NCI-H226 (cell line): ENCODE data around the gene KLF16.
"Not testable (repeated sequence)": the region's sequence is repeated elsewhere in the genome, so short reads cannot be mapped to it uniquely, and the experiment has no call there.

Experiments
- DNase-seq: peaks from one replicate; pipeline ENCODE4 v3.0.0-alpha.2; 2015

KLF16 gene

DNA sequence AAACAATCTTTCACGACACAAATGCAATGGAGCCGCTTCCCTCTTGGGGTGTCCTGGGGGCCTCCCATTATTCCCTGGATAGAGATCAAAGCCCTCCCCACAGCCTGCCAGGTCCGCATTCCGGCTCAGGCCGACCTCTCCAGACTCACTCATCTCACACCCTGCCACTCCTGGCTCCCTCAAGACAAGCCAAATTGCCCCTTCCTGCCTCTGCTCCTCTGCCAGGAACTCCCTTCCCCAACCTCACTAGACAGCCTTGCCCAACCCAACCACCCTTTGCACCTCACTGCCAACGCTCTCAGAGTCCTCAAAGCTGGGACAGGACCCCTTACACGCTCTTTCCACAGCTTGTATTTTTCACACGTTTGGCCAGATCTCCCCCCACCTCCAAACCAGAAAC is 20.4 kb upstream of the KLF16 start:
- no peak for DNase-seq

DNA sequence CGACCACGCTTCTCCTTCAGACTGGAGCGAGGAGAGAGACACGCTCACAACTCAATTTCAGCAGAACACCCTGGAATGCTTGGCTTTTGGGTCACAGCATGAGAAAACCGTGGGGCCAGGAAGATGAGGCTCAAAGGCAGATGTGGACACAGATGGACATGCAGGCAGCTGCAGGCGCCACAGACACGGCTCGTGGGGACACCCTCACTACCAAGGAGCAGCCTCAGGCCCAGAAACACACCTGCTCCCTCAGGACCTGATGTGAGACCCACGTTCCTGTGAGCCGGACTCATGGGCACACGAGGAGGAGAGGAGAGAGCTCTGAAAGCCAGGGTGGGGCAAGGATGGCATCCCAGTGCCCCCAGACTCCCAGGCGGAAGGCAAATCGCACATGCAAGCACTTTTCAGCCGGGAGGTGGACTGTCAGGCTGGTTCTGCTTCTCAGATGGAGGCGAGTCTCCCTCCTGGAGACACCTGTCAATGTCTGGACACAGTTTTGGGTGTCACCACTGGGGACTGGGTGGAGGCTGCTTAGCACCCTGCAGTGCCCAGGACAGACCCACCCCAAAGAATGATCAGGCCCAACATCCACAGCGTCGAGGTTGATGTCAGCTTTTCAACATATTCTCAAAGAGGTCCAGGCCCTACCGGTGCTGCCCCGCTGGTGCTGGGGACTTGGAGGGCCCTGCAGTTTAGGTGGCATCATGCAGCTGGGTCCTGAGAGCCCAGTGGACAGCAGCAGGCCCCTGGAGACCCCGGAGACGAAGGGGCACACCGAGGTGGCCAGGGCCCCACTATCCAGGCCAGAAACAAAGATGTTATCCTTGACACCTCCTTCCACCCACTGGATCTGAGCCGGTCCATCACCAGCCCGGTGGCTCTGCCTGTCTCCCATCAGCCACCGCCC is 19.7 kb upstream of the KLF16 start:
- no peak for DNase-seq

DNA sequence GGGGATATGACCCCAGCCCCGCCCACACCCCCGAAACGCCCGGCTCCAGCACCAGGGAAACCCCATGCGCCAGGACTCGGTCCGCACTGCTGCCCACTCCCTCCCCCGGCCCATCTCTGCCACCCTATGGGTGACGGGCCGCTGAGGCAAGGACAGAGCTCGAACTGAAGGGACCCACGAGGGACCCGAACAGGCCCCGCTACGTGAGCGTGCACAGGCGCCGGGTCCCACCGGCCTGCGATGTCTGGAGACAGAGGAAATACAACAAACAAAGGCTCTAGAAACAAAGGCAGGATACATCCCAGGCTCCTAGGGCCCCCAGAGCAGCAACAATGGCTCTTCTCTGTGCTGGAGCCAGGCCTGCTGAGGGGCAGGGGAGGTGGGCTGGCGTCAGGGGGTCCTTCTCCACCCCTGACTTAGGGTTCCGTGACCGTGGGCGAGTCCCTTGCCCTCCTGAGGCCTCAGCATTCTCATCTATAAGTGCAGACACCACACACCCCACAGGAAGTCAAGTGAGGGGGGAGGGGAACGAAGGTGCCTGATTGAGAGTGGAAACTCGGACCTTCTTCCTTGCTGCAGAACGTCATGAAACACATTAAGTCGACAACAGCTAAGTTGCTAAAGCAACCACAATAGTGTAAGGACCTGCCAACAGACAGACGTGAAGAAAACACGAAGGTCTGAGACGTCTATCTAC is 18.9 kb upstream of the KLF16 start:
- no peak for DNase-seq

DNA sequence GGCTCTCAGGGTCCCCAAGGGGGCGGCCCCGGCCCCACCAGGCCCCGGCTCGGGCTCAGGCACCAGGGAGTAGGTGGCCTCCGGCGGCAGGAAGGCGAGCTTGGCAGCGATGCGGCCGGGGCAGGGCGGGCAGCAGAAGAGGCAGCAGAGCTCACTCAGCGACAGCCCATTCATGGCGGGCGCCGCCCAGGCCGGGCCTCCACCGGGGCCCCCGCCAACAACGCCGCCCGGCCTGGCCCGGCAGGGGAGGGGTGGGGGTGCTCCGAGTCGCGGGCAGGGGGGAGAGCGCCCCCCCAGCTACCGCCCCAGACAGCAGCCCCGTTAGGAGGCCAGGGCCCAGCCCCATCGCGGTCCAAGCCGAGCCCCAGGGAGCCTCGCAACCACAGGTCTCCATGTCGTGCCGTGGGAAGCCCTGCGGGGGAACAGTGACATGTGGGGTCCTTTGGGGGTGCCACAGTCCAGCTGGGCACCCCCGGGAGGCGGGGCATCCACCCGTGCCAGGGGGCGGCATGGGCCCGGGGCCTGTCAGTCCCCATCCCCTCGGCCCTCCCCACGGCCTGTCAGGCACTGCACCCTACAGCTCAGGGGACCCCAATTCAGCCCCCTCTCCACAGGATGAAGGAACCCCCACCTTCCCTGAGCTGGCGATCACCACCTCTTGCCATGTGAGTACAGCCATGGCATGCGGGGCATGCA is 18.2 kb upstream of the KLF16 start:
- not testable (repeated sequence) for DNase-seq

DNA sequence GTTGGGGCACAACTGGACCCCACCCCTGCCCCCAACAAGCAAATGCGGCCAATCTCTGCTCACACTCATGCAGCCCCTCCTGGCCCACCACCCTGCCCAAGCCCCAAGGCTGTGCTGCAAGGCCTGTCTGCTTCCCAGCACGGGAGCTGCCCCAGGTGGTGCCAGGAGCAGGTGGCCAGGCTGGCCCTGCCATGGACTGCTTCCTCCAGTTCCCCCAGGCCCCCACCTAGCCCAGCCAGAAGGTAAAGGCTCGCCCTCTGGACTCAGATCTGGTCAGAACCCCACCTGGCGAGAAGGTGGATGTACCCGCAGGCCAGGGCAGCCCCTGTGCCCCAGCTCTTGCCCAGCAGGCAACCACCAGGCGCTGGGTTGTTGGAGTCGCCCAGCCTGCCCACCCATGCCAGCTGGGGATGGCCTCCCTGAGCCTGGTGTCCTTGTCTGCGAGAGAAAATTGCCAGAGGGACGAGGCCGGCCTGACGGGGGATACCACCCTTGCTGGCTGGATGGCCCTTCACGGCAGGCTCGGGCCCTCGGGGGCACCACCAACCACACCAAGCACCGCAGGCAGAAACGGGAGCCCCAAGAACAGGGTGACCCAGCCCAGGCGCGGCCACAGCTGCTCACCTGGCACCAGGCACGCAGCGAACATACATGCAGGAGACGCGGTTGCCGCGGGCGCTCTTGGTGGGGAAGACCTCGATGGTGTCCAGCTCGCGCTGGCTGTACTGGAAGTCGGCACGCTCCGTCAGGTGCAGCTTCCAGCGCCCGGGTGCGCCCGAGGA is 17.4 kb upstream of the KLF16 start:
- DNase-seq: no peak

DNA sequence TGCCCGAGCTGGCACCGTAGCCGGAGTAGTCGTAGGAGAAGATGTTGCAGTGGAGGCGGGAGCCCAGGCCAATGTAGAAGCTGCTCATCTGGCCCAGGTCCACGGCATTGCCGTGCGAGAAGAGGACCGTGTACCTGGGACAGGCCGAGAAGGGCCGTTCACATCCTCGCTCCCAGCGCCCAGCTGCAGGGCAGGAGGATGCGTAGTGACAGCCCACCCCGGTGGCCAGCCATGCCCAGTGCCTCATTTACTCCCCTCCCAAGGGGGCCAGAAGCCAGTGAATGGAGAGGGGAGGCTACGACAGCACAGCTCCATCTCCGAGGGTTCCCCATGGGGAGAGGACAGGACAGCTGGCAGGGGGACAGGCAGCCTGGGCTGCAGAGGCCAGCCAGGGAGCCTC is 16.6 kb upstream of the KLF16 start:
- DNase-seq: not testable (repeated sequence)

DNA sequence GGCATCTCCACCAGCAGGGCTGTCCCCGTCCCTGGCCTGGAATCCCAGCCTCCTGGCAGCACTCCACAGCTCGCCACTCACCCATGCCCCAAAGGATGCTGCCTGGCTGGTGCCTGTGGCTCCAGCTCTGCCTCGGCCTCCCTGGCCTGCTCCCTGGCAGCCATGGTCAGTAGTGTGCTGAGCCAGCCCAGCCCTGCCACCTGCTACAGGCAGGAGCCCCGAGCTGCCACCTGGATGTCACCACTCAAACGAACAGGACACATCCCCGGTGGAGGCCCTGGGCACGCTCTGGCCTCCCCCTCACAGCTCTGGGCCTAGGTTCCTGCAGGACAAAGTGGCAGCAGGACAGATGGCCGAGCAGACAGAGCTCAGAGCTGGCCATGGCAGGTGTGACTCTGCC is 15.2 kb upstream of the KLF16 start:
- not testable (repeated sequence) for DNase-seq

DNA sequence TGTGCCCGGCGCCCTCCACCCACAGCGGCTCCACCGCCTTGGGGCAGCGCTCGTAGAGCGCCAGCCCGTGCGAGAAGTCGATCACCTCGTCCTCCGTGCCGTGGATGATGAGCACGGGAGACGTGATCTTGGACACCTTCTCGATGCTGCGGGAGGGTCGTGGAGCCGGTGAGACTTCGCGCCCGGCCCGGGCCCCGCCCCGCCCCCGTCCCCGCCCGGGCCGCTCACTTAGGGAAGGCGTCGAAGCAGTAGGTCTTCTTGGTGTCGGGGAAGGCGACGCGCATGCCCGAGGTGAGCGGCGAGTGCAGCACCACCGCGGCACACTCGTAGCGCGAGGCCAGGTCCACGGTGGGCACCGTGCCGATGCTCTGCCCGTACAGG is 13.9 kb upstream of the KLF16 start:
- DNase-seq: not testable (repeated sequence)

DNA sequence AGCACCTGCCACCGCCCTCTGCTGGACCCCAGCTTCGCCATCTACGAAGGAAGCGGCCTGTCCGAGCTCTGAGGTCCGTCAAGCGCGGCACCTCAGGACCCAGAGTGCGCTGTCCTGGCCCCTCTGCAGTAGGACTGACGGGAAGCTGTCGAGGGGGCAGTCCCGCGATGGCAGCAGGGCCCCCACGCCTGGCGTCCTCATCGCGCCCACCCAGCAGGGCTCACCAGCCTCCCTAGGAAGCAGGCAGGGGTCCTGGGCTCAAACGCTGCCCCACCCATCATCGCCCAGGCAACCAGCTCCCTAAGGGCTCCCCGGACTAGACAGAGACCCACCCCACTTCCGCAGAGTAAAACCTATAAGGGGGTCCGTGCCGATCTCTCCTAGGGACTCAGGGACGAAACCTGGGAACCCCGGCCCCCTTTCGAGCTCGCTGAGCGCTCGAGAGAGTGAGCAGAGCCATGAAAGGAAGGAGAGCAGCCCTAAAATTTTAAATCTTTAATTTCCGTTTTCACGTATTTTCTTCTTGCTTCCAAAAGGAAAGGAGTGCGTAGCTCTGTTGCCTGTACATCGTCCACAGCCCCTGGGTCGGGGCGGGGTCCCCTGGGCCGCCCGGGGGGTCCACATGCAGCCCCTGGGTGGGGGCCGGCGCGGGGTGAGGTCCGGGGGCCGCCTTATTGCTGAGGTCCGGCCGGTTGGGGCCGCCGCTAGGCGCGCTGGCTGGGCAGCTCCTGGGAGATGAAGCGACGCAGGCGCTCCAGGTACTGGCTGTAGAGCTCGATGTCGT is 13.3 kb upstream of the KLF16 start:
- not testable (repeated sequence) for DNase-seq

DNA sequence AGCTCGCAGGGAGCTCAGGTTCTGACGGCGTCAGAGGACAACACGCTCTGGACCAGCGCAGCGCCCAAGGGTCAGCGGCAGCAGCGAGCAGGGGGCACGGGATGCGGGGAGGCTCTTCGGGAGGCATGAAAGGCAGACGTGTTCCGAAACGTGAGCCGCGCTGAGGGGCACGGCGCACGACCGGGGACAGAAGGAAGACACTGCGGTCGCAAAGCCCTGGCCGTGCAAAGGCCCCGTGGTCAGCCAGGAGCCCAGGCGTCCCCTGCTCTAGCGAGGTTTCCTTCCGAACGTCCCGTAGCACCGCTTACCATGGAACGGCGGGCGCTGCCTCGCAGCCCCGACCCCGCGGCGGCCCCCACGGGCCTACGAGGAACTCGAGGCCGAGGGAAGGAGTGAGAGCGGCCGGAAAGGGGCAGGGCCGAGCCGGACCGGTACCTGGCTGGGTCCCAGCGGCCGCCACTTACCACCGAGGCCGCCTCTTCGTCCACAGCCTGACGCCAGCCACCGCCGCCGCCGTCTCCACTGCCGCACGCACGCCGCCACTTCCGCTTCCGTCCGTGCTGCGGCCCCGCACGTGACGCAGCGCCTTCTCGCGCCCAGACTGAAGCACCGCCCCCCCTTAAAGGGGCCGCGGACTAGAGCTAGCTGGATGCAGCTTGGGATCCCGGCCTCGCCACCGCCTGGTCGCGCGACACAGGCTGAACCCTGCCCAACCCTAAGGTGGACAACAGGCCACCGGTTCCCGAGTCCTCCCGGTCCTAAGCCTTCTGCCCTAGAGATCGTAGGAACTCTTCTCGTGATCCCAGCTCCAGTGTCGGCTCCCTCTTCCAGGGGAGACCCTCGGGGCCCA is 12.5 kb upstream of the KLF16 start:
- peak; percentile 79 for DNase-seq

DNA sequence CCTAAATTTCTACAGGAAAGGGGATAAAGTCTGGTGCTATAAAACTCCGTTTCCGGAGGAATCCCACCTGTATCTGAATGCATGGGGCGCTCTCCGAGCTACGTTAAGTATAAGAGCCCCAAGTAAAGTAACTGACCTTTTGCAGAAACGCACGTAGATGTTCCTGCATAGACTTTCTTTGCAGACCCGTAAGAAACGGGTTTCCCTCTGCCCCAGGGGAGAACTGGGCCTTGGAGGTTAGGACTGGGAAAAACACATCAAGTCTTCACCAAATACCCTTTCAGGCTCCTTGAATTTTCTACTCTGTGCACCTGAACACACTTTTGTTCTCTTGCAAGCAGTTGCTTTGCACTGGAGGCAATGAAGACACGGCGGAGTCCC is 11.9 kb upstream of the KLF16 start:
- DNase-seq: not testable (repeated sequence)

DNA sequence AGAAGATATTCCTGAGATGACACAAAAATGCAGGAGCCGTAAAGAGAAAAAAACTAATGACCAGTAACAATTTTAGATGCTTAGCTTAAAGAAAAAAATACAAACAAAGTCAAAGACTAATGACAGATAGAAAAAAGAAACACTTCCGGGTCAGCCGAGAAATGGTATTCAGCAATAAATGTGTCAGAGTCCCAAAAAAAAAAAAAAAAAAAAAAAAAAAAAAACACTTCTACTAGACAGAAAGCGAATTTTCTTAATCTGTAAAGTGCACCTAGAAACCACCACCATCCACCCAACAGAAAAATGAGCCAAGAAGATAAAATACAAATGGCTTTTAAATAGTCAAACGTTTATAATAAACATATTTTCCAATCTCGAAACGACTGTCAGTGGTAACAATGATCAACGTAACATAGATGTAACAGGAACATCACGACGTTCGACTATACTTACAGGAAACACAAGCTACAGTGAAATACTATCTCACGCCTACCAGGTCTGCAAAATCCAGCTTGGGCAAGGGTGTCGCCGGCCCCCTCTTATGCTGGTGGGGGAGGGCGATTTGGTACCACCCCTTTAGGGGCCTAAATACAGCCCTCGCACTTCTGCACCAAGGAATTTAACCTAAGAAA is 11.3 kb upstream of the KLF16 start:
- no peak for DNase-seq

DNA sequence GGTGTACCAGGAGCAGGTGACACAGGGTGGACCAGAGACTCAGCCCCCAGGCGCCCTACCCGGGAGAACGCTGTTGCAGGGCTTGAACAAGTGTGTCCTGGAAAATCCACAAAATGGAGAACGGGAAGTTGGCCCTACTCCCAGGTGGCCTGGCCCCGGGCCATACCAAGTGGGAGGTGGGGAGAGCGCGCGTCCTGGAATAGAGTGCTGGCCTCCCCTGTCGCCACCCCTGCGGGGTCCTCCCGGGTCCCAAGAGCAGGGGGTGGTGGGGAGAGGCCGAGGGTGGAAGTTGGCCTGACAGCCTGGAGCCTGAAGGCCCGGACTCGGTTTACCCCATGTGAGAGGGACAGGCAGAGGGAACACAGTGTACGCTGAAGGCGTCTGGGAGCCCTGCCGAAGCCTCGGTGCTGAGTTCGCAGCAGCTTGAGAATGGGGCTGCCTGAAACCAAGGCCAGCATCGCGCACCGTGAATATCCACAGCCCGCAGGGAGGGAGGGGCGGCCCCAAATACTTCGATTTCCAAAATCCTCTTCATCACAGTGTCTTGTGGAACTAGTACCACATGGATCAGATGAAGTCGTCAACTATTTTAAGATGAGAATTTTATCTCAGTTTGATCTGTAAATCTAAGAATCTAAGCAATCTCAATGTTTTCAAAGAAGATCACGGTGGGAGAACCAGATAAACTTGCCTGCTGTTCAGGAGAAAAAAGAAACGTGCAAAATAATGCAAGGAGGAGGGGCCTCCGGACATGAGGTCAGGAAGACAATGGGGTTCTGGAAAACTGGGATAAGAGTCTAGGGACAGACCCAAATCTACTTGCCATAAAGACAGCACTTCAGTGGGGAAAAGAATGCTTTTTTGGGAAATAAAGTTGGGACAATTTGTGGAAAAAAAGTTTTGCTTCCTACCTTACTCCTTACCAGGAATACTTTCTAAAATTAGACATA is 10.4 kb upstream of the KLF16 start:
- no peak for DNase-seq

DNA sequence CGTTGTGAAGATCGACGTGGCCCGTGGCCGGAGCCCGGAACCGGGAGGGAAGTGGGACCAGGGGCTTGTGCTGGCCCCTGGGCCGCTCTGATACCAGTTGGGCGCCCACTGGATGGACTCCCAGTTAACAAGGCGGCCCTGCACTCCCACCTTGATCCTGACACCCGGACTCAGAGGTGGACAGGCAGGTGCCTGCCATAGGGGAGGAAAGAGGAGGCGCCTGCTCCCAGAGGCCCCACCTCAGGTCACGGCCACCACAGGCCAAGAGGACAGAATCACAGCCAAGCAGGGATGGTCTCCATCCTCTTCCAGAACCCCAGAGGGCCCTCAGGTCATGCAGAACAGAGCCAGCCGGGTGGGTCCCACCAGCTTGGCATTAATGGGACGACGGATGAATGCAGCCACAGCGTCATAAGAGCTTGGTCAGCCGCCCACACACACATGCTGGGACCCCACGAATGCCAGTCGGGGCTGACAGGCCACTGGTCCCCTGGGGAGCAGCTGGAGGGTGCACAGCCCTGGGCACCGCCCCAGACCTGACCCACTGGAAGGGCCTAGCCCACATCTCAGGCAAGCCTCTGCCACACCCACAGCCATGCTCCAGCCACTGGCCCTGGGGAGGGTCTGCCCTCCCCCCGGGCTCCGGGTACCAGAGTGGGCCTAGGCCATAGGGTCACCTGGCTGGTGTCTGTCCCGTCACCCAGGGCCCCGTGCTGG is 9.6 kb upstream of the KLF16 start:
- no peak for DNase-seq

DNA sequence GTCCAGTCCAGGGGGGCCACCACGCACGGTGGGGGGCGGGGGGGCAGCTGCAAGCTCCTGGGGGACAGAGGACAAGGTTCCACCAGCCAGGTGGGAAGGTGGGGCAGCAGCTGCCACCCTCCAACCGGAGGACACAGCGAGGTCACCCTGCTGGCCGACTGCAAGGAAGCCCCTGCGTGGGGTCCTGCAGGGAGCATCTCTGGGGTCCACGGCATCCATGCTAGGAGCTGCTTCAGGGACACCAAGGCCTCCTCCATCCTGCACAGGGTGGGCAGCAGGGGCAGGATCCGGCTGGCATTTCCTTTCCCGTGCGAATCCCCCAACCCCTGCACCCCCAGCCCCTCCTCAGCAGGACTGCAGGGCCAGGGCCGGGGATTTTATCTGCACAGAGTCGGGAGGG is 8.3 kb upstream of the KLF16 start:
- no peak for DNase-seq

DNA sequence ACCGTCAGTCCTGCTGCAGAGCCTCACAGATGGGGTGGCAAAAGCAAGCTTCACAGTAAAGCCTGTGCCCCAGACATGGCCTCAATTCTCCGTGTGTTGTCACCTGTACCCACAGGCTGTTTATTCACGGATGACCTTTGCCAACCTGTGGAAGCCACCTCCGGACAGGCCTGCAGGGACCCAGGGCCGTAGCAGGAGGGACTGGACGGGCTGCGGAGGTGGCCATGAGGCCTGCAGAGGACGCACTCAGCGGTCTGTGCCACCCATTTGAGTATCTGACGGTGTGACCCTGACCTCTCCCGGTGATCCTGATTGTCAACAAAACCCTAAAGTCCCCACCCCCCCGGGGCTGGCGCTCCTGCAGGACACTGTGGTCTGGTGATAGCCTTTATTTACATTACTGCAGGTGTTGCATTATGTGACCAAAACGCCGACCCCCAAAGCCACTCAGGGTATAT is 7.8 kb upstream of the KLF16 start:
- no peak for DNase-seq

DNA sequence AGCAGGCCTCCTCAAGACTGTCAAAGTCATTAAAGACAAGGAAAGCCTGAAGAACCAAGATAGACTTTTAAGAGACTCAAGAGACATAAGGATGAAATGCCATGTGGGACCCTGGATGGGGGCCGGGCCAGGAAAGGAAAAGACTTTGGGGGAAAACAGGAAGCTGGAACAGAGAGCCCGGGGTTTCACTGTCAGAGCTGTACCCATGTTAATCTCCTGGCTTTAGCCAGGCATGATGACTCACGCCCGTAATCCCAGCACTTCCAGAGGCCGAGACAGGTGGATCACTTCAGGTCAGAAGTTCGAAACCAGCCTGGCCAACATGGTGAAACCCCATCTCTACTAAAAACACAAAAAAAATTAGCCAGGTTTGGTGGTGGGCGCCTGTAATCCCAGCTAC is 5.6 kb upstream of the KLF16 start:
- no peak for DNase-seq

DNA sequence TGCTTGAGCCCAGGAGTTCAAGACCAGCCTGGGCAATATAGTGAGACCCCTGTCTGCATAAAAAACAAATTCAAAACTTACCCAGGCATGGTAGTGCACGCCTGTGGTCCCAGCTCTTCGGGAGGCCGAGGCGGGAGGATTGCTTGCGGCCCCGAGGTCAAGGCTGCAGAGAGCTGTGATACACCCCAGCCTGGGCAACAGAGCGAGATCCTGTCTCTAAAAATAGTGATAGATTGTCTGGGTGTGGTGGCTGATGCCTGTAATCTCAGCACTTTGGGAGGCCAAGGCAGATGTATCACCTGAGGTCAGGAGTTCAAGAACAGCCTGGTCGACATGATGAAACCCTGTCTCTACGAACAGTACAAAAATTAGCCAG is 4.0 kb upstream of the KLF16 start:
- DNase-seq: no peak
